ENCODE data around the gene PHKA2.

DNA sequence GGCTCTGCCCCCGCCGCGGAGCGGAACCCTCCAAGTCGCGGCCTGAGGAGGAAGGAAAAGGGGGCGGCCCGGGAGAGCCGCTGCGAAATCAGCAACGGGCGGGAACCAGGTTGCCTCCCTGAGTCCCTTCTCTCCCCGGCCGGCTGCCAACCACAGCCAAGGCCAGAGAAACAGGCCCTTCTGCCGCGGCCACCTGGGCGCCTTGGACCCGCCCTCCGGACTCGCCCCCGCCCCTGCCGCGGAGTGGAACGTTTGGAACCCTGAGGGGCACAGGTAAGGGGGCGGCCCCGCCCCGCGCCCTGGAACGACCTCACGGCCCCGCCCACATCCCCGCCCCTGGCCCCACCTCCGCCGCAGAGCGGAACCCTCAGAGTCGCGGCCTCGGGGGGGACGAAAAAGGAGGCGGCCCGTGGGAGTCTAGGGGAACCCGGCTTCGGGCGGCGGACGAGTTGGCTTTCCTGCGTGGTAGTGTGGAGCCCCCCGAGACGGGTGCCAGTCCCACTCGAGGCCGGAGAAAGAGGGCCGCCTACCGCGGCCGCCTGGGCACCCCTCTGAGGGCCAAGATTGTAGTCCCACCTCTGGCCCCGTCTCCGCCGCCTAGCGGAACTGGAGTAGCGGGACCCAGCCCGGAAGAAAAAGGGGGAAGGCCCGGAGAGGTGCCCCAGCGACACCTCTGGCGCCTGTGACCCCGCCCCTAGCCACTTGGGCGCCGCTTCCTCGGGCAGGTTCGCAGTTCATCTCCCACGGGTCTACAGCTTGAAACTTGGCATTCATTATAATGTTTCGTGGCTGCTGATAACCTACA lies 669 bp upstream of the PHKA2 start:
- TF ChIP-seq CTCF (conservative IDR thresholded peaks at IDR 0.05; ENCODE audit: low read depth, low read length): no peak
- TF ChIP-seq EZH2 (IDR thresholded peaks at IDR 0.05; ENCODE audit: low read length, unreplicated experiment): no peak
- no peak for TF ChIP-seq EZH2phosphoT487 (IDR thresholded peaks at IDR 0.05; ENCODE audit: borderline replicate concordance, low read length)

Data from PC-3 (cell line).